ENCODE measurements around the gene C2orf49.

DNA sequence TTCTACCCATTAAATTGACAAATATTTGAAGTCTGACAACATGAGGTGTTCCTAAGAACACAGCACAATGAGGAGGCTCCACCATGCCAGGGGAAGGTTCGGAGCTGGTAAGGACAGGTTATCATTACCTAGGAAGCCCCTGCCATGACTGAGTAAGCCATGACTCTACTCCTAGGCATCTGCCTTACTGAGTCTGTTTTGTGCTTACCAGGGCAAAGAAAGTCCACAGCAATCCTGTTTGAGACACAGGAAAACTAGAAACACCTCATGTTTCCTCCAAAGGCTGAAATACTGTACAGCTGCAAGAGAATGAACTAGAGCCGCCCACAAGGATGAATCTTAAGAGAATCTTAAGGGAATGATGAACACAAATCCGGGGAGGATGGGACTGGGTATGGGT is 19.4 kb upstream of the C2orf49 start:
- TF ChIP-seq CTCF (IDR thresholded peaks at IDR 0.05), result no peak
- no peak for TF ChIP-seq POLR2AphosphoS5 (IDR thresholded peaks at IDR 0.05)
- TF ChIP-seq EP300 (IDR thresholded peaks at IDR 0.05), result no peak

Measured in esophagus muscularis mucosa (tissue), 4 donors.